AG08395 (cell line): ENCODE measurements around the gene OAT.

Source experiments
- DNase-seq: peaks from one replicate; pipeline ENCODE4 v3.0.0; 2012; ENCODE audit warnings: mixed read lengths, low spot score

The OAT gene

DNA sequence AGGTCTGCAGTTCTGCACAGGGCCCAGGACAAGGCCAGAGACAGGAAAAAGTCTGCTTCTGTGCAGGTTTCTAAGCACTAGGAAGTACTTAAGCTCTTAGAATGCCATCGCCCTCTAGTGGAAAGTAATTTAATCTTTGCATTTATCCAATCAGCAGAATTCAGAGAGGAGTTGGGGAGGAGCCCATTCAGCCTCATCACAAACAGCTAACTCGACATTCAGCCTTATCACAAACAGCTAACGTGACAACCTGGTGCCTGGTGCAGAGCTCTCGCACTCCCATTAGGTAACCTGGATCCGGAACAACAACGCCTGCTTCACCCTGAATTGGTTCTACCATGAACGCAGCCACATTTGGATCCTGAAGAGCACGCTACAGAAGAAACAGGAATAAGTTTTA, 15.2 kb downstream of the OAT start:
- peak; percentile 81 for DNase-seq

GRCh38 chr10:124402273-124402672, 16.4 kb downstream of the OAT start:
- DNase-seq, result no peak

DNA sequence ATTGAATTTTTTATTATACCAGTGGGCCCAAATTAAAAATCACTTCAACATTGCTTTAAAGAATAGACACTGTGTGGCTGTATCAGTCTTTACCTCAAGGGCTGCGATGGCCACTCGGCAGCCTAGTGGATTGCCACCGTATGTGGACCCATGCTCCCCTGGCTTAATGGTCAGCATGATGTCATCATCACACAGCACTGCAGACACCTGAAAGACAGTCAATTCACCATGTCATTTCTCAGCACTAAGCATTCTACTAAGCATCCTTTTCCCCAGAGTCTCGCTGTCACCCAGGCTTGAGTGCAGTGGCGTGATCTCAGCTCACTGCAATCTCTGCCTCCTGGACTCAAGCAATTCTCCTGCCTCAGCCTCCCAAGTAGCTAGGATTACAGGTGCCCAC, 17.1 kb downstream of the OAT start:
- DNase-seq, result no peak

DNA sequence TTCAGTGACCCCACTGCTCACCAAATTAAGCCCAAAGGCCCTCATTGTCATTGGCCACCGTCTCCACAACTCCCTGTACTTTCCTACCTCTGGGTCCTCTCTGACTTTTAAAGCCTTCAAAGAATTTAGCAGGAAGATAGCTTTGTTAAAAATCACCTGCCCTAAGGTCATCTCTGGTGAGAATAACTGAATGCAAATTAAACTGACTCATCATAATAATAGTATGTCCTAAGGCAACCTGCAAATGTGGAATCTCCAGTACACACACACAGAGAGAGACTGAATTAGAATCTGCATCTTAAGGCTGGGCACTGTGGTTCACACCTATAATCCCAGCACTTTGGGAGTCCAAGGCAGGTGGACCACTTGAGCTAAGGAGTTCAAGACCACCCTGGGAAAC, 24.1 kb downstream of the OAT start:
- no peak for DNase-seq

DNA sequence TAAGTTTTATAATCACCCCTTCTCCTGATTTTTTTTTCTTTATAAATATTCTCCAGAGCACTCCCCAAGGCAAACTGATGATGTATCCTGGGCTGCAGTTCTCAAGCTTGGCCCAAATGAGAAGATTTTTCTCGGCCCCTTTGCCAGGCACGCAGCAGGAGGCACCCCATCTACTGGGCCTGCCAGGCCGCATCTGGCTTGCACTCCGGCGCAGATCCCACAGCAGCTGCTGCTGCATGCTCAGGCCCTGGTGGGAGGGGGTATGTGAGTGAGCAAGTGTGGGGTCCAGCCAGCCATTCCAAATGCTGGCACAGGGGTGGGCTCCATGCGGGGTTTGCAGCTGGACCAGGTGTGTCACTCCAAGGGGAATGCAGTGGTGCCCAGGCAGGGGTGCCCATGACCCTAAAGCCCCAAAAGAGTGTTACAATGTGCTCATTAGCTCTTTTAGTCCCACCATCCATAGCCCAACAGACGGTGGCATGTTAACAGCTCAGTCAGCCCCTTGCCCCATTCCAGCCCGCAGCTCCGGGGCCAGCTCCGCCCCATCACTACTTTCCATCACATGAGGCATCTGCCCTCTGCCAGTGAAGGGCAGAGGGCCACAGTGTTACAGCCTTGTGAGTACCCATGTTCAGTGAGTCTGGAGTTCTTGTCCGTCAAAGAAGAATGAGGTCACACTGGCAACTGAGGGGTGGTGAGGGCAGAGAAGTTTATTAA, 25.9 kb downstream of the OAT start:
- DNase-seq, result no peak

DNA sequence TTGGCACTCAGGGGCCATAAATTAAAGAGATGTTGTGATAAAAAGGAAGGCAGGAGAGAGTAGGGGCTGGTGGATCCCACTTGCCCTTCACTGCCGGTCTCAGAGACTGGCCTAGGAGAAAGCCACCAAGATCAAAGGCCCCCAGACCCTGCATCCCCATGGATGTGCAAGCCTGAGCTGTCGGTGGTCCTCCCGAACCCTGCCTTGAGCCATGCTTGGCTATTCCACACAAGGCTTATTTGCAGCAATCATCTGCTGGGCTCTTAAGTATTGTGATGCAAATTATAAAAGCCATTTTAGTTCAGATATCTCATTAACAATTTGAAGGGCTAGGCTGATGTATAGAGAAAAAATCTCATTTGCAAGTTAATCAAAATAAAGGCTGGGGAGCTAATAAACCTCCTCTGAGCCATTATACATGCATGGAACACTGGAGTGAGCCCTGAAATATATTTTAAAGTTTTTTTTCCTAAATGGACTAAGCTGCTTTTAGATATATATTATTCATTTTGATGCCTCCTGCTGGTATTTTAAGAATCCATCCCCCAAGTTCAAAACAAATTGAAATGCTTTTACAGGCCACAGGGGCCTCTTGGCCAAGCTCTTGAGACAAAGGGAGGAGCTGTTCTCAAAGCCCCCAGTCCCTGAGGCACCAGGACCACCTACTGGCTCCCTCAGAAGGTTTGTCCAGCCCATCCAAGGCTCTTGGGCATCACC, 28.1 kb downstream of the OAT start:
- DNase-seq, result no peak

- no peak for DNase-seq
Observed at GRCh38 chr10:124389613-124390361, 28.9 kb downstream of the OAT start.

DNA sequence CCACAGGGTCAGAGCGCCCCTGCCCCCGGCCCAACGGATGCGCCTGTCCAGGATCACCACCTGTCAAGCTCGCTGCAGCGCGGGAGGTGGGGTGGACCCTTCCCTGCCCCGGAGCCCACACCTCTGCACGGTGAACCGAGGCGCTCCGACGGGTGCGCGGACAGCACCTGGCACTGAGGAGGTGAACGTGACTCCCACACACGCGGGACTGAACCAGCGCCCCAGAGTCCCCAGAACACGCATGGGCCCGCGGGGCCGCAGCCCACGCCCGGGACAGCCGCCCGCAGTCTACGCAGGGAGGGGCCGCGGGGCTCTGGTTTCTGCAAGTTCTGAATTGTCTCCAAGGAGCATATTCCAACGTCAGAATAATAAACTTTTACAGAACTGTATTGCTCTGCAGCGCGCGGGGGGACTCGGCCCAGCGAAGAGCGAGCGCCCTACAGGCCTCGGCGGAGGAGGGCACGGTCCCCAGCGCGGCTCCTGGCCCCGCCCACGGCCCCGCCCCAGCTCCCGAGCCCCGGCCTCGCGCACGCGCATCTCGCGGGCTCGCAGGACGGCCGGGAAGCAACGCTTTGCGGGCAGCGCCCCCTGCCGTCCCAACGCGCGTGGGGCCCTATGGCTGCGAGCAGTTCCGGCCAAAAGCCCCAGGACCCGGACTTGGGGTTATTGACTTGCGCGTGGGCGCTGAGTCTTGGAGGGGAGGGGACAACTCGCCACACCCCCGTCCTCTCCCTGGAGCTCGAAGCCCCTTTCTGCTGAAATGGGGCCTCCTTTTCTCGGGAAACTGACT, 29.7 kb downstream of the OAT start:
- DNase-seq, result peak; percentile 100

DNA sequence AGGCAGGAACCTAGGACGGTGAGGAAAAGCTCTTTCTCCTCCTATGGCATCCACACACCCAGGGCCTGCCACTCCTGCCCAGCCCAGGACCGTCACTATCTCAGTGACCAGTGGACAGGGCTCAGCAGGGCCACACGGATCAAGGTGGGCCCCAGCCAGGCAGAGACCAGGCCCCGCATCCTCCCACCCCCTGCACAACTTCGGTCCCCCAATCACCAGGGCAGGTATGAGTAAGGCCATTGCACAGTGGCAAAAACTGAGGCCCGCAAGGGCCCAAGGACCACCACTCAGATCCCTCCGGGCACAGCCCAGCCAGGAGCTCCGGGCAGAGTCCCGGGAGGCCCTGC, 30.3 kb downstream of the OAT start:
- DNase-seq, result no peak

- DNase-seq, result no peak
Observed at GRCh38 chr10:124387078-124387874, 31.4 kb downstream of the OAT start.

DNA sequence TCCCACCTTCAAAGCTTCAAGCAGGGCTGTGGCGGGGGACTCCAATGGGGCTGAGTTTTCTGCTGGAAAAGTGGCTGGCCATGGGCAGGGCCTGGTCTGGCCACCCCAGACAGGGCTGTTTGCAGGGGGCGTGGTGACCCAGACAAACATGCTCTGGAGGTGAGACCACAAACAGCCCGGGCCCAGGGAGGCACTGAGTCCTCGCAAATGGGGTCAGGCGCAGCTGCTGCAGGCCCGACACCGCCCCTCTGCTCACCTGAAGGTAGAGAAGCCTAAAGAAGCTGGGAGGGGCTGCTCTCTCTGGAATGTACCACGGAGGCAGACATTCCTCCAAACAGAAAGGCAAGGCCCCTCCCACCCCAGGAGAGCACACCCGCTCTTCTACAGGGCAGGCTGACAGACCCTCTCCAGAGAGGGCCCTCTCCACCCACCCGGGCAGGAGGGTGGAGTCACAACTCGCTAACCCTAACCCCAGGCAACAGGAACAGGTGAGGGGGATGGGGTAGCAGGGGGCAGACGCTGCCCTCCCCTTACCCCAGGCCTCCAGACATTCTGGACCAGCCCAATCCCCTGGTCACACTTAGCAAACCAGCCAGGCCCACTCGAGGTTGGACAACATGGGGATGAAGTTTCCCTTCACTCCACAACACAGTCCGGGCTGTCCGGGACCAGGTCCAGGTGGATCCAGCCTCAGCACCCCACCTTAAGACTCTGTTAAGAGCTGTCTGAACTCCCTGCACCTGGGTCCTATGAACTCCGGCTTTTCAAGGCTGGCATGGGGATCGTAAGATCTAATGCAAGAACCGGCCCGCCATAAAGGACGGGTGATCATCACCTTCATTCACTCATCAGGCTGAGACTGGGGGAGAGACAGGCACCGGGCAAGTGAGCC, 32.3 kb downstream of the OAT start:
- no peak for DNase-seq

- no peak for DNase-seq
Observed at GRCh38 chr10:124385627-124386185, 33.0 kb downstream of the OAT start.

DNA sequence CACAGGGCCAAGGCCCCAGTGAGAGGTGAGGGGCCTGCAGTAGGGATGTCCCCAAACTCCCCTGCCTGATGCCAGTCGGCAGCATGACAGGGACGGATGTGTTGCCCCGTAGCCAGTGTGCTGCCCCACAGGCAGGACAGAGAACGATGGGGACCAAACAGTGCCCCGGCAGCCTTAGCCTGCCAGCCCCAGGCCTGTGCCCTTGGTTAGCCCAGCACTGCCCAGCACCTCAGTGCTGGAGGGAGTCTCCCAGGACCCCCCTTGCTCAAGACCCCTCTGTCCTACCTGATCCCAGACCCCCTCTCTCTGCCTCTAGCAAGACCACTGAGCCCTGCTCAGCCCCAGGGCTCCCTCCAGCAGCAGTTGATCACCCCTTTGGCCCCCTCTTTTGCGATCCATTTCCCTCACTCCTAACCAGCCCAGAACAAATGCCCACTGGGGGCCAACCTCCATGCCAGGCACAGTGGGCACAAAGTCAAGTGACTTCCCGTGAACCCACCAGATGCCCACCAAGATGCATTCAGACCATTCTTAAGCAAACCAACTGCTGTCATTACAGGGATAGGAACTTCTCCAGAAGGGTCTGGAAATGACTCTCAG, 34.0 kb downstream of the OAT start:
- no peak for DNase-seq

DNA sequence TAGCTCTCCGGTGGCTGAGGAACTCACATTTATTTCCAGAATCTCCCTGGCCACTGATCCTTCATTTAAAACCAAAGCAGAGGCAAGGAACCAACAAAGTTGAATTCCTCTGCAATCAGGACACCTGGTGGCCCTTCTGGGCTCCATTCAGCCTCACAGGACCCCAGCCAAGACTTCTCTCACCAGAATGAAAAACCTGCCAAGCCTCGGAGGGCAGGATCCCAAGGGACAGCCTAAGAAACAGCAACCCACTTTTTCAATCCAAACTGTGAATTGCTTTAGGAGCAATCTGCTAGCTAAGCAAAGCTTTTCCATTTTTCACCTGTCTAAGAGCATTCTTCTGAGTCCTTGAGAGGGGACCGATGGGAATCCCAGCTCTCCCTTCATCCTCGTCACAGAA, 34.6 kb downstream of the OAT start:
- no peak for DNase-seq

GRCh38 chr10:124383496-124383895, 35.2 kb downstream of the OAT start:
- DNase-seq, result no peak

DNA sequence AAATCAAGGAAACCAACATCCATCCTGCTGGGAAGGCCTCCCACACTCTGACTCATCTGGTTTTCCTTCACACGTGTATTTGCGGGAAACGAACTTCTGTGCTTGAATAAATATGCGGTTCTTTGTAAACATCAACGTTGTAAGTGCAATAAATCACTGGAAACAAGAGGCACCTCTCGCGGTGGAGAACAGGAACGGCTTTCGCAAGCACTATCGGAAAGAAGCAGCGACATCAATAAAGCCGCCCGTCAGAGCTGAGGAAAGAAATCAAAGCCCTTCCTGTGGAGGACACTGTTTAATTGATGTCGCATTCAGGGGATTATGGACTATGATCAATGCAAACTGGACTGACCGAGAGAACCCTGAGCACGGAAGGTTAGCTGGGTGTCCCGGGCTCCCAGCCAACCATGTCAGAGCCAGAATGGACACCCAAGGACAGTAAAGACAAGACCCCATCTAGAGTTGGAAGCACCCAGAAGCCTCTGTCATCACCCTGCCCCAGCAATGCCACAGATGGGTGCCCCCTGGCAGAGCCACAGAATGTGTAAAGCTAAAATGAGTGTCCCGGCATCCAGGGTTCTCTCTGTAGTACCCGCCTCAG, 37.6 kb downstream of the OAT start:
- no peak for DNase-seq

DNA sequence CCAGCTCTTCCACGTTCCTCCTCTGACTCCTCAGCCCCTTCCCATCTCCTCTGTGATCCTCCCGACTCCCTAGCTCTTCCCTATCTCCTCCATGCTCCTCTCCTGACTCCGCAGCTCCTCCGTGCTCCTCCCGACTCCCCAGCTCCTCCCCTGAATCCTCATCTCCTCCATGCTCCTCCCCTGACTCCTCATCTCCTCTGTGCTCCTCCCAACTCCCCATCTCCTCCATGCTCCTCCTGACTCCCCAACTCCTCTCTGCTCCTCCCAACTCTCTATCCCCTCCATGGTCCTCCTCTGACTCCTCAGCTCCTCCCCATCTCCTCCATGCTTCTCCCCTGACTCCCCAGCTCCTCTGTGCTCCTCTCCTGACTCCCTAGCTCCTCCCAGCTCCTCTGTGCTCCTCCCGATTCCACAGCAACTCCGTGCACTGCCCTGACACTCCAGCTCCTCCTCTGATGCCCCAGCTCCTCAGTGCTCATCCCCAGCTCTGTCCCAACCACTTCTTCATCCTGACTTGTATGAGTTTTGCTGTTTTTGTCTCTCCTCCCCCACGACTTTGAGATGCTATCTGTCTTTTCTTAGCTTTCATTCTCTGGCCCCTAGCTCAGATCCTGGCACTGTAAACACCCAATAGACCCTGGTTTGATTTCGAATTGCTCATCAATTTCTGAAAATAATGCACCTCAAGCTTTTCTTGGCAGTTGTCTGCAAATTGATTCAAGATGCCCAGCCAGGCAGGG, 38.3 kb downstream of the OAT start:
- no peak for DNase-seq

GRCh38 chr10:124379609-124380193, 39.0 kb downstream of the OAT start:
- DNase-seq, result no peak
